ENCODE results near the gene LAMB4.

DNA sequence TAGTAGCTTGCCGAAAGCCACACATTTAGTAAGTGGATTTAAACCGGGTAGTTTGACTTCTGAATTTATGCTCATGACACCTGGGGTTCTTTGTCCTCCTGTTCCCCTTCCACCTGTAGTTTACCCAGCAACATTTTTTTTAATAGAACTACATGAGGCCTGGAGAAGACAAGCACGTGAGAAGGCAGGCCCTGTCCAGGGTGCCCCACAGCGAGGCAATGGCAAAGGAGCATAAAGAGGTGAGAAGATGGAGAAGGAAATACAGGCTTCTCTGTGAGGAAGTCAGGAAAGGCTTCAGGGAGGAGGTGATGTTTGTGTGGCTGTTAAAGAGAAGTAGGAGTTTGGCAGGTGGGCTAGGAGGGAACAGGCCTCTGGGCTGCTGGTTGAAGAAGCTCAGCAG, 76.9 kb downstream of the LAMB4 start:
- TF ChIP-seq POLR2AphosphoS5 (IDR thresholded peaks at IDR 0.05): no peak
- TF ChIP-seq, protein P1, sequence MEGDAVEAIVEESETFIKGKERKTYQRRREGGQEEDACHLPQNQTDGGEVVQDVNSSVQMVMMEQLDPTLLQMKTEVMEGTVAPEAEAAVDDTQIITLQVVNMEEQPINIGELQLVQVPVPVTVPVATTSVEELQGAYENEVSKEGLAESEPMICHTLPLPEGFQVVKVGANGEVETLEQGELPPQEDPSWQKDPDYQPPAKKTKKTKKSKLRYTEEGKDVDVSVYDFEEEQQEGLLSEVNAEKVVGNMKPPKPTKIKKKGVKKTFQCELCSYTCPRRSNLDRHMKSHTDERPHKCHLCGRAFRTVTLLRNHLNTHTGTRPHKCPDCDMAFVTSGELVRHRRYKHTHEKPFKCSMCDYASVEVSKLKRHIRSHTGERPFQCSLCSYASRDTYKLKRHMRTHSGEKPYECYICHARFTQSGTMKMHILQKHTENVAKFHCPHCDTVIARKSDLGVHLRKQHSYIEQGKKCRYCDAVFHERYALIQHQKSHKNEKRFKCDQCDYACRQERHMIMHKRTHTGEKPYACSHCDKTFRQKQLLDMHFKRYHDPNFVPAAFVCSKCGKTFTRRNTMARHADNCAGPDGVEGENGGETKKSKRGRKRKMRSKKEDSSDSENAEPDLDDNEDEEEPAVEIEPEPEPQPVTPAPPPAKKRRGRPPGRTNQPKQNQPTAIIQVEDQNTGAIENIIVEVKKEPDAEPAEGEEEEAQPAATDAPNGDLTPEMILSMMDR (IDR thresholded peaks at IDR 0.05 in 8 of 11, conservative IDR thresholded peaks at IDR 0.05 in 3 of 11): no peak
